ENCODE measurements around the gene LILRA6.
"Not testable (repeated sequence)": the region's sequence is repeated elsewhere in the genome, so short reads cannot be mapped to it uniquely, and the experiment has no call there.

LILRA6 gene

DNA sequence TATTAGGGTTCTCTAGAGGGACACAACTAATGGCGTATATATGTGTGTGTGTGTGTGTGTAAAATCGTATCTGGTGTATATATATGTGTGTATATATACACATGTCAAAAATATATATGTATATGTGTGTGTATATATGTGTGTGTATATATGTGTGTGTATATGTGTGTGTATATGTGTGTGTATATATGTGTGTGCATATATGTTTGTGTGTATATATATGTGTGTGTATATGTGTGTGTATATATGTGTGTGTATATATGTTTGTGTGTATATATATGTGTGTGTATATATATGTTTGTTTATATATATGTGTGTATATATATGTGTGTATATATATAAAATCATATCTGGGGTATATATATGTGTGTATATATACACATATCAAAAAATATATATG is 19.9 kb upstream of the LILRA6 start:
- FAIRE-seq: no peak

DNA sequence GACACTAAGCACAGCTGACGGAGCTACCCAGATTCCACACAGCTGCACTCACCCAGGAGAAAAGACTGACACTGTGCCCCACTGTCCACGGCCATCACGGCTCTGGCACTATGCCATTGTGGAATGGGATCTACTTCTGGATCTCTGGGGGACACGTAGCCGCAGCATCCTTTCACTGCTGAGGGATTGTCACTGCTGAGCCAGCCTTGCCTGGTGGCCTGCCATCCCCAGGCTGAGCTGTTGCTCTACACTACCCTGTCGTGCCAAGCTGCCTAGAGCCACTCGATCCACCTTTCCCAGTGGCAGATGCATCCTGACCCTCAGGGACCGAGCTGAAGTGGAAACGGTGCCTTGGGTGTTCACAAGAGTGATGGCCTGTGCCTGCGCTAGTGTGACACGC is 19.5 kb upstream of the LILRA6 start:
- no peak for FAIRE-seq

DNA sequence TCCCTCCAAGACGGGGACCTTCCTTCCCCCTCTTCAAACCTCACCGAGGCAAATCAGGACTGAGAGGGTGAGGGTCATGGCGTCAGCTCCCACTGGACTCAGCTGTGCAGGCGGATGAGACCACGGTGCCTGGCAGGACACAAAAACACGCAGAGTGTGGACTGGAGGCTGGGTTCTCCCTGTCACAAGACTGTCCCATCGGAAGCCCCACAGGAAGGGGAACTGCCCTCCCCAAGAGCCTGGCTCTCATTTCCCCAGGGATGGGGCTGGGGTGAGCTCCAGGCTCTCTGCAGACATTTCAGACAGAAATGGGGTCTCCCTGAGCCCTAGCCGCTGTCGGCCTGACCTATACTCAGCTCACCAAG is 14.5 kb upstream of the LILRA6 start, which contains the start of gene LILRB5:
TSS of gene LILRB5 (minus strand) at position 158 of the 365 bp plus-strand sequence. CDS start at position 78, 80 bp downstream.
- FAIRE-seq: no peak

DNA sequence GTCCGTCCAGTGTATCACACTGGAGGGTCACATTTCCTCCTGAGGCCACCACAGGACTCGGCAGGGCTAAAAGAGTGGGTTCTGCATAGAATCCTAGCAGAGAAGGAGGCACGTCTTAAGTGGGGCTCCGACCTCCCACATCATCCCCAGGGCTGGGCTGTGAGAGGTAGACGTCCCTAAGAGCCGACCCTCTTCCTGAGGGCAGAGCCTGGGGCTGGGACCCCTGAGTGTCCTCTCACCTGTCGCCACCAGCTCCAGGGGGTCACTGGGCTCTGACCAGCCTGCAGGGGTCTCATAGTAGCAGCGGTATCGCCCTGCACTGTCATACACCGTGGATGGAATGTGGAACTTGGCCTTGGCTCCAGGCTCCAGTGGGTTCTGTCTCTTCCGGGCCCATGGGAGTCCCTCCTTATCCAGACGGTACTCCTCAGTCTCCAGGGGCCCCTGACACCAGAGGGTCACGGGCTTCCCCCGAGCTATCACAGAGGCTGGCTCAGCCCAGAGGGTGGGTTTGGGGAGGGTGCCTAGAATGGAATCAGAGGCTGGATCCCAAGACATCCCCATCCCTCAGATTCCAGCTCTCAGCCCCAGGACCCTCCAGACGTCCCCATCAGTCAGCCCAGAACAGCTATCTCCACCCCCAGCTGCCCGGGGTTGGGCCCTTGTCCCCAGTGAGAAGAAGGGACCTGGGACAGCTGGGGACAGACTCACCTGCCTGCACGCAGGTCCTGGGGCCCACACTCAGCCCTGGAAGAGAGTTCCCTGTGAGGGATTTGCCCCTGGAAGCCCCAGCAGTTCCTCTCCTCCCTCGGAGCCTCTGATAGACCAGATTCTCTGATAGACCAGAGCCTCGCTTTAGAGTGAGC is 13.9 kb upstream of the LILRA6 start:
- no peak for FAIRE-seq

DNA sequence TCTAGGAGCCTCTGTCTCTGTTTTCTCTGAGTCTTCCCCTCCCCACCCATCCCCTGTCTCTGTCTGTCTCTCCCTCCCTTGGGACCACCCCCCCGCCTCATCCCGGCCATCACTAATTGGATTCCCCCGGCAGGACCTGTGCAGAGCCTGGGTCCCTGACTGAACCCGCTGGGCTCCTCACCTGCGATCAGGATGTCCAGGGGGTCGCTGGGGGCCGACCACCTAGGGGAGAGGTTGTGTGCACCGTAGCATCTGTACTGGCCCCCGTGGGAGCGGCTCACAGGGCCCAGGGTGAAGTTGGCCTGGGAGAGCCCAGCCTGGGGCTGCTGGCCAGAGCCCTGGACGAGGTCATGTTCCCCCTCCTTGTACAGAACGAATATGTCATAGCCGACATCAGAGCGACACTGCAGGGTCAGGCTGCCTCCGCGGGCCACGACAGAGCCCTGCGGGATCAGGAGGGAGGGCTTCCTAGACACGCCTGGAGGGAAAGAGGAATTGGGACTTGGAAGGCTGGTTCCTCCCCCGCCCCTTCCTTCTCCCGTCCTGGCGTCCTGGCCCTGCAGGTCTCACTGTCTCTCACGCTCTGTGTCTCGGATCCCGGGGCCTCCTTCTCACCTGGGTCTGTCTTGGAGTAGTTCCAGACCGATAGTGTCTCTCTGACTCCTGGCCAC is 12.7 kb upstream of the LILRA6 start:
- no peak for FAIRE-seq

DNA sequence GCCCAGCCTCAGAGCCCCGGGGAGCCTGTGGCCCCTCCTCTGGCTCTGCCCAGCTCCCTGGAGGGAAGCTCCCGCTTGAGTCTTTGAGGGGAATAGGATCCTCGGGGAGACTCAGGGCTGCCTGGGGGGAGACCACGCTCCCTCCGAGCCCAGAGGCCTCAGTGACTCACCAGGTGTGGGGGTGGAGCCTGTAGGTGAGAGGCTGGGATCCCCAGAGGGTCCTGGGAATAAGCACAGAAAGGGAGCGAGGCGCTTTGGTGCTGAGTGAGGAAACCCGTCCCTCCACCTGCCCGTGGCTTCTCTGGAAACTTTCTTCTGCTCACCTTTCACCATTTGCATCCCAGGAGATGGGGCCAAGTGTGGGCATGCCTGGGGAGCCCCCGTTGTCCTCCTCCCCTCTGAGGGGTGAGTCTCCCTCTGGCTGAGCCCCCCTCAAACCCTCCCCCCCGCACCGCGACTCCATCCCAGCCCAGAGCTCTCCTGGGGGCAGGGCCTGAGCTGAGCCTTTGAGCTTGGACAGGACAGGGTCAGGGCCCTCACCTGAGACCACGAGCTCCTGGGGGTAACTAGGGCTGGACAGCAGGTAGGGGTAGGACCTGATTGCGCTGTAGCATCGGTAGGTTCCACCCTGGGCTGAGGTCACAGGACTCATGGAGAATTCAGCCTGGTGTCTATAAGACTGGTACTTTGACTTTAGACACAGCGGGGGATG is 11.8 kb upstream of the LILRA6 start:
- FAIRE-seq: no peak

DNA sequence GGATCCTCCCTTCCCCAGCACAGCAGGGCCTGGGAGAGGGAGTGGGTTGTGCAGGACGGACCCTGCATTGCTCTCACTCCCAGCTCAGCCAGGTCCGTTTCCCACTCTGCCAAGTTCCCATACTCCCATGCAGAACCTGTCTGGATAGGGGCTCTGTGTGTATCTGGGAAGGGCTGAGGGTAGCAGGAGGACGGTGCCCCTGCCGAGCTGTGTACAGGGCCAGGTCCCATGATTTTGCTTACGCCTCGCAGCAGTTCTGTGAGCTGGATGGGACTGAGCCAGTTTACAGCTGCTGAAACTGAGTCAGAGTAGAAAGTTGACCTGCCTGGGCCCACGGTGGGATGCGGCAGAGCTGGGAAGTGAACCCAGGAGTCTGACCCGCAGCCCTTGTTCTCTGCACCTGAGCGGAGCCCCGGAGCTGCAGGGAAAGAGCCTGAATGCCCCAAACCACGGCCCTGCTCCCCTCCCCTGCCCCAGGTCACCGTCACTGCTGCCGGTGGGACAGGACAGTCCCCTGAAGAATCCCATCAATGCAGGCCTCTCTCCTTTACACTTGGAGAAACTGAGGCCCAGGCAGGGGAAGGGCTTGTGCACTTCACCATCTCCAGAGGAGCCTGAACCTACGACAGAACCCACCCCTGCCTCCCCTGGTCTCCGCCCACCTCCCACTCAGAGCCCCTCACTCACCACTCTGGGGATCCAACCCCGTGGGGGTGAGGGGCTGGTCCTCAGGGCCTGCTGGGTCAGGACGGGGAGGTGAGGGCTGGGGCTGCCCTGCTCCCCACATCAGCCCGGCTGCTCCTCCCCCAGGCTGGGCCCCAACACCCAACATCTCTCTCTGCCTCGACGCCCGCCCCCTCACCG is 11.0 kb upstream of the LILRA6 start:
- FAIRE-seq: no peak

DNA sequence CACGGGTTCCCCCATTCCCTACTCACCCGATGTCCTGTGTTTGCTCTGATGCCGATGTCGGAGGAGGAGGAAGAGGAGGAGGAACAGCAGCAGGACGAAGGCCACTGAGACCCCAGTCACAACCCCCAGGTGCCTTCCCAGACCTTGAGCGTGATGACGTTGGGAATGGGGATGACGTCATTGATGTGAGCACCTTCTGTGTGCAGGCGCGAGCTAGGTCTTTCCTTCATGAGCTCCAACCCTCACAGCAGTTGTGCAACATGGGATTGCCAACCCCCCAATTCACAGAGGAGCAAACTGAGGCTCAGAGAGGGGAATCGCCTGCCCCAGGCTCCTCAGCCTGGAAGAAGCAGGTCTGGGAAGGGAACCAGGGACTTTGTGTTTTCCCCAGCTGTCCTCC is 10.3 kb upstream of the LILRA6 start:
- FAIRE-seq: no peak

DNA sequence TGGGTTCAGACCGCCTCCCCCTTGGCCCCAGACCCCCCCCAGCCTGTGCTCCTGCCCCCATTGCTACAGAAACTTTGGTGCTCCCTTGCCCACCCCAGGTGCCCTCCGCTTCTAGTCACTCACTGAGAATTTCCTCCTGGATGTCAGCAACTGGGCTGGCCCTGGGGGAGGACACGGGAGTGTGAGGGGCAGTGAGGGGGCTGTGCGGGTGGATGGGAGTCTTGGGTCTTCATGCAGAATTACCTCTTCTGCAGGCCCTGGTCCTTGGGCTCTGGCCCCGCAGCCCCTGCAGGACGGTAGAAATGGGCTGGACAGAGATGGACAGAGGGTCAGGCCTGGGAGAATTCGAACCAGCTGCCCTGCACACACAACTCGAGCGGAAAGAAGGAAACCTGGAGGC is 9.7 kb upstream of the LILRA6 start:
- no peak for FAIRE-seq

DNA sequence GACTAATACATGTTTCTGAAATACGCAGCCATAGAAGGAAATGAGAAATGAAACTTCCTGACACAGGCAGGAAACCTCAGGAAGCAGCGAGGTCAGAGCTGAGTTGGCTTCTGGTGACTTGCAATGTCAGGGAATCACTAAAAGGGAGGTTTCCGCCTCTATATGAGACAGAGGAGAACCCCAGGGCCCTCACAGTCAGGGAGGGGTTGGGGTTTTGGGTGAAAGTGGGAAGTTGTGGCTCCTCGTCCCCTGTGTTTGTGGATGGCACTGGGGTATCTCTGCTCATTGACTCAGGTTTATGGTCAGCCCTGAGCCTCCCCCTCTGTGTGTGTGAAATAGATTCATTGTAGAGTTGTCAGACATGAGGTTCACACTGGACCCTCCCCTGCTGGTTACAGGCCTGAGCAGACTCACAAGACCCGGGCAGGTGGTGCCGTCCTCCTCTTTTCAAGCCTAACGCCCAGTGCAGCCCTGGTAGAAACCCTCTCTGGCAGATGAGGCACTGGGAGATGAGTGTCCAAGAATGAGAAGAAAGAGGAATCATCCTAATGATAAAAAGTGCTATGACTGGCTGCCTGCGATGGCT is 5.5 kb upstream of the LILRA6 start:
- FAIRE-seq: no peak

DNA sequence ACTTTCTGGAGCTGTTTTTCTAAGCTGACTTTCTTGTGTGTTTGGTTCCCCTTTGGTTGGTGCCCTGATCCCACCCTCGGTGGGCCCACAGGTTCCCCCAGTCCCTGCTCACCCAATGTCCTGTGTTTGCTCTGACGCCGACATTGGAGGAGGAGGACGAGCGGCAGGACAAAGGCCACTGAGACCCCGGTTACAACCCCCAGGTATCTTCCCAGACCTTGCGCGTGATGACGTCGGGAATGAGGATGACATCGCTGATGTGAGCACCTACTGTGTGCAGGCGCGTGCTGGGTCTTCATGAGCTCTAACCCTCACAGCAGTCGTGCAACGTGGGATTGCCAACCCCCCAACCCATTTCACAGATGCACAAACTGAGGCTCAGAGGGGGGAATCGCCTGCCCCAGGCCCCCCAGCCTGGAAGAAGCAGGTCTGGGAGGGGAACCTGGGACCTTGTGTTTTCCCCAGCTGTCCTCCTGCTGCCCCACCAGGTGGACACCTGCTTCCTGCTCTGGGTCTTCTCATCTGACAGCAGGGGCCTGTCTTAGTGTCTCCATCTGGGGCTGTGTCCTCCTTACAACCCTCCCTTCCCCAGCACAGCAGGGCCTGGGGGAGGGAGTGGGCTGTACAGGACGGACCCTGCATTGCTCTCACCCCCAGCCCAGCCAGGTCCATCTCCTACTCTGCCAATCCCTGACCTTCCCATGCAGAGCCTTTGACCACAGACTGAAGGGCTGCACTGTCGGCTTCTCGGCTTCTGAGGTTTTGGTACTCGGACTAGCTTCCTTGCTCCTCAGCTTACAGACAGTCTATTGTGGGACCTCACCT is 4.7 kb upstream of the LILRA6 start:
- no peak for FAIRE-seq

DNA sequence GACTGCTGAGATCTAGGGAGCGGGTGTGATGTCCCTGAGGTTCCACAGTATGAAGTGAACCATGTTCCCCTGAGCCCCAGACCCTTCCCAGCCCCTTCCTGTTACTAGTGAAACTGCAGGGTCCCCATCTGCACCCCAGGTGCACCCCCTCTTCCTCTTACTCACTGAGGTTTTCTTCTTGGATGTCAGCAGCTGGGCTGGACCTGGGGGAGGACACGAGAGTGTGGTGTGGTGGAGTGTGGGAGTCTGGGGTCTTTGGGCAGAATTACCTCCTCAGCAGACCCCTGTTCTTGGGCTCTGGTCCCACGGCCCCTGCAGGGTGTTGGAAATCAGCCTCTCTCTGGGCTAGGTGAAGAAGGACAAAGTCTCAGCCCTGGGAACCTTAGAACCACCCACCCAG is 3.3 kb upstream of the LILRA6 start:
- no peak for FAIRE-seq

DNA sequence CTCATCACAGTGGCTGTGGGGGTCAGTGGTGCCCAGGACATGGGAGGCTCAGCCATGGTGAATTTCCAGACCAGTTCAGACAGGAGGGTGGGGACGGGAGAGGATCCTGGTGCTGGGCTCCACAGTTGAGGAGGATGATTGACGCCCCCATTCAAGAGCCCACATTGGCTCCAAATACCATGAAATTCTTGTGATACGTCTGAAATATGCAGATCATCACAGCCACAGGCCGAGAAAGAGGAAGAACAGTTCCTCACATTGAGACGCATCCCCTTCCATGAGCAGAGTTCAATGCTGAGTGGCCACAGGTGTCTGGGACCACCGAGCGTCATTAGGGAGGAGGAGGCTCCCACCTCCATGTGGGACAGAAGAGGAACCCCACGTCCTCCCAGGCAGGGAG is 1.2 kb upstream of the LILRA6 start:
- FAIRE-seq: not testable (repeated sequence)

DNA sequence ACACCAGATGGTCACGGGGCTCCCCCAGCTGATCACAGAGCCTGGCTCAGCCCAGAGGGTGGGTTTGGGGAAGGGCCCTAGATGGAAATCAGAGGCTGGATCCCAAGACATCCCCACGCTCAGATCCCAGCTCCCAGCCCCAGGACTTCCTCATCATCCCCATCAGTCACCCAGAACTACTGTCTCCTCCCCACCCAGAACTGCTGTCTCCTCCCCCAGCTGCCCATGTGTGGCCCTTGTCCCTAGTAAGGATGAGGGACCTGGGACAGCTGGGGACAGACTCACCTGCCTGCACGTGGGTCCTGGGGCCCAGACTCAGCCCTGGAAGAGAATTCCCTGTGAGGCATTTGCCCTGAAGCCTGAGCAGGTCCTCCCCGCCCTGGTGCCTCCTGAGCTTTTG is 356 bp downstream of the LILRA6 start:
- not testable (repeated sequence) for FAIRE-seq

DNA sequence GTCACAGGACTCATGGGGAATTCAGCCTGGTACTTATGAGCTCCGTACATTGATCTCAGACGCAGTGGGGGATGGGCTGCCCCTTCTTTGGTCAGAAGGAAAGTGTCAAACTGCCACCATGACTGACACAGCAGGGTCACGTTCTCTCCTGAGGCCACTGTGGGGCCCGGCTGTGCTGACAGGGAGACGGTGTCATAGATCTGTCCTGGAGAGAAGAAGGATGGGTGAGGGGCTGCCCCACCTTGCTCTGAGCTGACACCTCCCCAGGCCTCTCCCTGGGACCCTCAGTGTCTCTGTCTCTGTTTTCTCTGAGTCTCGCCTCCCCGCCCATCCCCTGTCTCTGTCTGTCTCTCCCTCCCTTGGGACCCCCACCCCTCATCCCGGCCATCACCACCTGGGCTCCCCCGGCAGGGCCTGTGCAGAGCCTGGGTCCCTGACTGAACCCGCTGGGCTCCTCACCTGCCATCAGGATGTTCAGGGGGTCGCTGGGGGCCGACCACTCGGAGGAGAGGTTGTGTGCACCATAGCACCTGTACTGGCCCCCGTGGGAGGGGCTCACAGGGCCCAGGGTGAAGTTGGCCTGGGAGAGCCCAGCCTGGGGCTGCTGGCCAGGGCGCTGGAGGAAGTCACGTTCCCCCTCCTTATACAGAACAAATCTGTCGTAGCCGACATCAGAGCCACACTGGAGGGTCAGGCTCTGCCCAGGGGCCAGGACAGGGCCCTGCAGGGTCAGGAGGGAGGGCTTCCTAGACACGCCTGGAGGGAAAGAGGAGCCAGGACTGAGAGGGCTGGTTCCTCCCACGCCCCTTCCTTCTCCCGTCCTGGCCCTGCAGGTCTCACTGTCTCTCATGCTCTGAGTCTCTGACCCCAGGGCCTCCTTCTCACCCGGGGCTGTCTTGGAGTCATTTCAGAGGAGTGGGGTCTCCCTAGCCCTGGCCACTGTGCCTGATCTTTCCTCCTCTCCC is 1.9 kb downstream of the LILRA6 start:
- not testable (repeated sequence) for FAIRE-seq

DNA sequence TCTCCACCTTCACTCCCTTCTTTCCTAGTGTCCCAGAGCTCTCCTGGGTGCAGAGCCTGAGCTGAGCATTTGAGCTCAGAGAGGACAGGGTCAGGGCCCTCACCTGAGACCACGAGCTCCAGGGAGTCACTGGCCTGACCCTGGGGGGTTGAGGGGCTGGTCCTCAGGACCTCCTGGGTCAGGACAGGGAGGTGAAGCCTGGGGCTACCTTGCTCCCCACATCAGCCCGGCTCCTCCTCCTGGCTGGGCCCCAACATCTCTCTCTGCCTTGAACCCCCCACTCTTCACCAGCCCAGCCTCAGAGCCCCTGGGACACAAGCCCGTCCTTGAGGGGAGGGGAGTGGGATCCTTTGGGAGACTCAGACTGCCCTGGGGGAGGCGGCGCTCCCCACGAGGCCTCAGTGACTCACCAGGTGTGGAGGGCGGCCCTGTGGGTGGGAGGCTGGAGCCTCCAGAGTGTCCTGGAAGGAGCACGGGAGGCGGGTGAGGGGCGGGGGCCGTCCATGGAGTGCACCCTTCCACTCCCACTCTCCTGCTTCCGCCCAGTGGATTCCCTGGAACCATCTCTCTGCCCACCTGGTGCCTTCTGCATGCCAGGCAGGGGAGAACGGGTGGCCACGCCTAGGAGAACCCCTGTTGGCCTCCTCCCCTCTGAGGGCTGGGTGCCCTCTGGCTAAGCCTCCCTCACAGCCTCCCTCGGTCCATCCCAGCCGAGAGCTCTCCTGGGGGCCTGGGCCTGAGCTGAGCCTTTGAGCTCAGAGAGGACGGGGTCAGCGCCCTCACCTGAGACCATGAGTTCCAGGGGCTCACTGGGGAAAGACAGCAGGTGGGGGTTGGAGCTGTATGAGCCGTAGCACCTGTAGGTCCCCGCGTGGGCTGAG is 2.9 kb downstream of the LILRA6 start:
- not testable (repeated sequence) for FAIRE-seq

DNA sequence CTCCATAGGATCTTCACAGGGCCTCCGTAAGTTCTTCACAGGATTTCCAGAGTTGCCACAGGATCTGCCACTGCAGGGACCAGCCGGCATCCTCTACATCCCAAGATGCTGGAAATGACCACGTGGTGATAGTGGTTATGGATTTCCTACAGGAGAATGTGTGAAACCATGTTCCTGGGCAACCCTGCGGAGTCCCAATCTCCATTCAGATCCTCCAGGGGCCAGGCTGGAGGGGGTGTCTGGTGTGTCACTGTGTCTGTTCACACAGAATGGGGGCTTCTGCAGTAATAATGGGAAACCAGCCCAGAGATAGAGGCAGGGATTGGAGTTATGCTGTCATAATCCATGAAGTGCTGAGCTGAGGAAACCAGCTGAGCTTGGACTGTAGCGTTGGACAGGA is 8.6 kb downstream of the LILRA6 start:
- FAIRE-seq: no peak

DNA sequence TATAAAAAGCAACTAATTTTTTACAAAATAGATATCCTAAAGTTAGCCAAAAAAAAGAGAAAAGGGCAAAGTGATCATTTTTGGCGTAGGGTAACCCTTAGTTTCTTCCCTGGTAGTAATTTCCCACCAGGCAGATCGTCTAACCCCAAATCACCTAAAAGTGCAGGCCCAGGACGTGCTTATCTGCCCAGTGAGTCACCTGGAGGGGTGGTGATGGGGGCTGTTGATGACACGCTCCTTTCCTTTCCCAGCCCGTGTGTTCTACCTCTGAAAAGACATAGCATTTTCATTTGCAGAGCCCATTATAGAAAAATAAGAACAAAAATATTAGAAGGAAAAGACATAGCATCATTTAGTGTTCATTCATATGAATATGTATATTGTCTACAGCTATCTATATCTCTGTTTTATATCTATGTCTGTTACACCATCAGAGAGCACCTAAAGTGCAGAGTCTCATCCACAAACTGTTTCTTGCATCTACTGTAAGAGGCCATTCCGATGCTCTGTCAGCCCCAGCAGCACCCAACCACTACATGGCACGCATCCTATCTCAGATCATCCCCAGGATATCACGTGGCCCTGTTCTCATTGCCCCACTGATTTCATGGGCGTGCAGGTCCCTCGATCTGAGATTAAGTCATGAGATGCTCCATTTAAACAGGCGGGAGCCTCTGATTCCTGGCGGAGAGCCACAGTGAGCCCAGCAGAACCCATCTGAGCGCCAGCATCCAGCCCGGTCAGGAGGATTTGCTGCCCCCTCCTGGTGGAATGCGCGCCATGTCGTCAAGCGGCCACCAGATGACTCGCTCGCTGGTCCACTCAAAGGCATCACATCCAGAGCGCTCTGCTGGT is 11.3 kb downstream of the LILRA6 start:
- FAIRE-seq: peak; percentile 45

Measured in islet of Langerhans (tissue), 1 donor.